Ramos (cell line): ENCODE results near the gene GPR75.
"Not testable (repeated sequence)": the region's sequence is repeated elsewhere in the genome, so short reads cannot be mapped to it uniquely, and the experiment has no call there.

Source experiments
- in situ Hi-C: fragments of 300-500 bp; cut with MboI; formaldehyde crosslinking; loops from one replicate; pipeline ENCODE4 v1.14.3; 2022; ENCODE audit warnings: low sequenced_read_pairs; ENCODE audit not compliant: unreplicated experiment

Gene GPR75

GRCh38 chr2:53856272-53856671 is 3.5 kb downstream of the GPR75 start:
- in situ Hi-C loops: no loop called here

DNA sequence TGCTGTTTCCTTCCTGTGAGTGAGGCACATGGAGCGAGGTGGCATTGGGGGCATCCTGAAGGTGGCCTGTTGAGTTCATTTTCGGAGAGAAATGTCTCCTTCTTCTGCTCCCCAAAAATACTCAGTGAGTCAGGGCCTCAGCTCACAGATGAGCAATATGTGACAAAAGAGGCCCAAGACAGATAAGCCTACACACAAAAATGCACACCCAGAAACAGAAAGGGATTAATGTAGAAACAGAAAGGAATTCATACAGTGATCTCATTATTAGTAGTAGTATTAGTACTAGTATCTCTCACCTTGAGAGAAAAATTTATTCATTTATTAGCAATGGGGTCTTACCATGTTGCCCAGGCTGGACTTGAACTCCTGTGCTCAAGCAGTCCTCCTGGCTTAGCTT is 5.1 kb downstream of the GPR75 start:
- in situ Hi-C loops: no loop called here

DNA sequence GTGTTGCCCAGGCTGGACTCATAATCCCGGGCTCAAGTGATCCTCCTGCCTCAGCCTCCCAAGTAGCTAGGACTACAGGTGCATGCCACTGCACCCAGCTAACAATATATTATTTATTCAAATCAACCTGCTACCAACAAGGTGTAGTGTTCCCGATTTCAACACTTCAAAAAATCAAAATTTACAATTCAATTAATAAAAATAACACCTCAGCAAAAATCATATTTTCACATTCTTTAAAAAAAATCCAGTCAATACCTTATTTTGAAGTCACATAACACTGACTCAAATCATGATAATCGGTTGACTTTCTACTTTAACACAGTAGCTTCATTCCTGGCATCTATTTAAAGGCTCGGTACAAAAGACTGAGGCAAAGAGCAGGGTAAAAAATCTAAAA is 7.2 kb downstream of the GPR75 start:
- in situ Hi-C loops: no loop called here

DNA sequence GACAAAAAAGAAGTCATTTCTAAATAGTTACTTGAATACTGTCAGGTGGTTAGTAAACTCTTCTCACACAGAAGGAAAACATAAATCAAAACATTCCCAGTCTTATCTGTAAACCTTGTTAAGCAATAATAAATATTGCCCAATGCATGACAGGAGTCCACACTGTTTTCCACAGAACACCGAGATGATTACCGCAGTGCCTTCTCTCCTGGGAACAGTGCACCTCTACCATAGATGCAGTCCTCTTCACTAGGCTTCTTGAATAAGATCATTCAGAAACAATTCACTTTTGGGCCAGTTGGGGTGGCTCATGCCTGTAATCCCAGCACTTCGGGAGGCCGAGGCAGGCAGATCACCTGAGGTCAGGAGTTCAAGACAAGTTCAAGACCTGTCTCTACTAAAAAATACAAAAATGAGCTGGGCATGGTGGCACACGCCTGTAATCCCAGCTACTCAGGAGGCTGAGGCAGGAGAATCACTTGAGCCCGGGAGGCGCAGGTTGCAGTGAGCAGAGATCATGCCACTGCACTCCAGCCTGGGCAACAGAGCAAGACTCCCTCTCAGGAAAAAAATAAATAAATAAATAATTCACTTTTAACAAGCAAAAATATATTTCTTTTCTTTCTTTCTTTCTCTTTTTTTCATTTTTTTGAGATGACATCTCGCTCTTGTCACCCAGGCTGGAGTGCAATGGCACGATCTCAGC is 8.6 kb downstream of the GPR75 start:
- in situ Hi-C loops: not testable (repeated sequence)

- in situ Hi-C loops: no loop called here
Measured at GRCh38 chr2:53848062-53848461, 11.7 kb downstream of the GPR75 start.

- in situ Hi-C loops: no loop called here
Measured at GRCh38 chr2:53843595-53843994, 16.2 kb downstream of the GPR75 start.

- in situ Hi-C loops: no loop called here
Measured at GRCh38 chr2:53842891-53843290, 16.9 kb downstream of the GPR75 start.

GRCh38 chr2:53841651-53842050 is 18.1 kb downstream of the GPR75 start:
- in situ Hi-C loops: not testable (repeated sequence)

GRCh38 chr2:53840580-53840979 is 19.2 kb downstream of the GPR75 start:
- in situ Hi-C loops: no loop called here

DNA sequence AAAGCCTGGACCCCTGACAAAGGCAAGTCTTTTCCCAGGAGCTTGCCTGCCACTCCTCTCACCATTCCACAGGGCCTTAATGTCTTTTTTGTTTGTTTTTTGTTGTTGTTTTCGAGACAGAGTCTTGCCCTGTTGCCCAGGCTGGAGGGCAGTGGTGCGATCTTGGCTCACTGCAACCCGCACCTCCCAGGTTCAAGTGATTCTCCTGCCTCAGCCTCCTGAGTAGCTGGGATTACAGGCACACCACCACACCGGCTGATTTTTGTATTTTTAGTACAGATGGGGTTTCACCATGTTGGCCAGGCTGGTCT is 29.8 kb downstream of the GPR75 start:
- in situ Hi-C loops: not testable (repeated sequence)

- in situ Hi-C loops: no loop called here
Measured at GRCh38 chr2:53829273-53829979, 30.3 kb downstream of the GPR75 start.

GRCh38 chr2:53828331-53828730 is 31.4 kb downstream of the GPR75 start:
- in situ Hi-C loops: no loop called here

DNA sequence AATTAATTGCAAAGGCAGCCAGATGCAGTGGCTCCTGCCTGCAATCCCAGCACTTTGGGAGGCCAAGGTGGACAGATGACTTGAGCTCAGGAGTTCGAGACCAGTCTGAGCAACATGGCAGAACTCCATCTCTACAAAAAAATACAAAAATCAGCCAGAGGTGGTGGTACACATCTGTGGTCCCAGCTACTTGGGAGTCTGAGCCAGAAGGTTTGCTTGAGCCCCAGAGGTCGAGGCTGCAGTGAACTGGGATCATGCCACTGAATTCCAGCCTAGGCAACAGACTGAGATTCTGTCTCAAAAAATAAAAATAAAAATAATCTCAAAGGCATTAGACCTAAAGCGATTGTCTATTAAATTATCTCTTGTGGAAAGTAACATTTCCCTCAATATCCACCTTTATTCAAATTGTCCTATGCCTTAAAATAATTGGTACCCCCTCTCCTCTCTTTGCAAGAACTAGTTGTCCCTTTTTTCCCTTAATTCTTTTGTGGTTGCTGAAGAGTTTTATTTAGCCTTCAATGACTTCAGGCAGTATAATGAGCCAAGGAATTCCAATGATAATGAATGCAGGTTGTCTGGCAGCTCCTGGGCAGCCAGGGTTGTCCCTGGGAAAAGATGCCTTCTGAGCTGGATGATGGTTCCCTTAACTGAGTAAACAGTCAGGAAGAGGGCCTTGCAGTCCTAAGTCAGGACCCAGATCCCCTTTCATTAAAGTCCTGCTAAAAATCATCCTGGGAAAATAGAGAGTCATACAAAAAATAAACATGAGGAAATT is 32.2 kb downstream of the GPR75 start:
- in situ Hi-C loops: no loop called here

DNA sequence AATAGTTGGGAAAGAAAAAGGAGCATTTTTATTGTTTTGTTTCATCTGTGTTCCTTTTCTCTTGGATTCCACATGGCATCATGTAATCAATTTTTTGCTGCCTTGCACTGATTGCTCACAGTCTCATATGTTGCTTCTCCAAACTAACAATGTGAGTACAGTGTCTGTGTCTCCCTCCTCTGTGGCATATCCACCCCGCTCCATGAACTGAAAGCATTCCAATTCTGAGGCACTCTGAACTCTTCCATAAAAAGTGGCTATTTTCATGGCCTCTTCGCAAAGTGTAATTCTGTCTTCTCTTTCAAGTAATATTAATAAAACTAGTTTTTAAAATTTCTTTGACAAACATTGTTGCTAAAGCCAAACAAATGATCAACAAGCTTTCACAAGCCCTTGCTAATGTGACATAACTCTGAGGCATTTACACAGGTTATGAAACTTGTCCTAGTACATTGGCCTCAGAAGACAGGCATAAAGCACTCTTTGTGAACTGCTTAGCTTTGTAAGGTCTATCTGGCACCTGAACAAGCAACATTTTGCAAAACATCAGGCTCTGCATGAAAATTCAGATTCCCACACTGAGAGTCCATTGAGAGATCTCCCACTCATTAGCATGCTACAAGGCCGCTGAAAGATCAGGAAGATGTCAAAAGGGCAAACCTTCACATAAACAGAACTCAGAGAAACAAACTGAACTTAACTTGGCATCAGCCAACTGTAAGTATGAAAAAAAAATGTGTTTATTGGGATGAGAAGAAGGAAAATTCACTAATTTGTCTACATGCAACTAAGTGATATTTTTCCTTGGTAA is 33.0 kb downstream of the GPR75 start:
- in situ Hi-C loops: no loop called here

GRCh38 chr2:53826030-53826410 is 33.7 kb downstream of the GPR75 start:
- in situ Hi-C loops: no loop called here

DNA sequence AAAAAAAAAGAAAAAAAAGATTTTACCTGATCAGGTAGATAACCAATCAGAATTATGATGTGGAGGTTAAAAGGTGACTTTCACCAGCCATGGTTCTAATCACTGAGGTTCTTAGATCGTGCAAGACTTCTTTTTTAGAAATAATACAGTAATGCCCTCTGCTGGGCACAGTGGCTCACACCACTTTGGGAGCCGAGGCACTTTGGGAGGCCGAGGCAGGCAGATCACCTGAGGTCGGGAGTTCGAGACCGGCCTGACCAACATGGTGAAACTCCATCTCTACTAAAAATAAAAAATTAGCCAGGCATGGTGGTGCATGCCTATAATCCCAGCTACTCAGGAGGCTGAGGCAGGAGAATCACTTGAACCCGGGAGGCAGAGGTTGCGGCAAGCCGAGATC is 36.1 kb downstream of the GPR75 start:
- in situ Hi-C loops: not testable (repeated sequence)

GRCh38 chr2:53821810-53822209 is 38.0 kb downstream of the GPR75 start:
- in situ Hi-C loops: no loop called here

- in situ Hi-C loops: no loop called here
Measured at GRCh38 chr2:53820711-53821110, 39.1 kb downstream of the GPR75 start.

- in situ Hi-C loops: no loop called here
Measured at GRCh38 chr2:53820048-53820447, 39.7 kb downstream of the GPR75 start.

- in situ Hi-C loops: no loop called here
Measured at GRCh38 chr2:53819634-53820033, 40.1 kb downstream of the GPR75 start.
